Cardiac muscle cell (in vitro differentiated cells and primary cell): Measurements from ENCODE around the gene TENM3. TPM values are rescaled to one million over a fixed set of nuclear protein-coding genes. Genes with fewer than 3 reads are reported as not detected.

Experiments
- DNase-seq, 2 donors: peaks; one replicate each; pipeline versions ENCODE4 v3.0.0 to v3.0.0-alpha.2; 2010 to 2017; ENCODE audit warnings: low read depth in 1 of 2, low spot score in 1 of 2
- H3K27ac ChIP-seq: fragments of 200-600 bp; sonication (generic); 2 replicates; pipeline ENCODE4 v1.5.1; 2016
- H3K27me3 ChIP-seq: fragments of 200-600 bp; sonication (generic); 2 replicates; pipeline ENCODE4 v1.6.0; 2016; ENCODE audit warnings: control low read depth
- H3K36me3 ChIP-seq: fragments of 200-600 bp; sonication (generic); 2 replicates; pipeline ENCODE4 v1.5.1; 2016; ENCODE audit warnings: control low read depth
- H3K4me1 ChIP-seq: fragments of 200-600 bp; sonication (generic); 2 replicates; pipeline ENCODE4 v1.8.1; 2017; ENCODE audit warnings: low read depth, mild to moderate bottlenecking, mixed run types
- H3K4me3 ChIP-seq: fragments of 200-600 bp; sonication (generic); 2 replicates; pipeline ENCODE4 v1.5.1; 2016; ENCODE audit warnings: mild to moderate bottlenecking
- H3K9me3 ChIP-seq: fragments of 200-600 bp; sonication (generic); 2 replicates; pipeline ENCODE4 v1.5.1; 2017; ENCODE audit warnings: low read depth, mild to moderate bottlenecking, control low read depth
- CTCF ChIP-seq: IDR thresholded peaks from 2 replicates; pipeline ENCODE4 v1.5.1; 2012; ENCODE audit warnings: low read depth, mild to moderate bottlenecking, low read length
- polyA plus RNA-seq: library from polyadenylated mRNA; unstranded; fragments of >200 nt; fragmentation: Nextera tagmentation; extraction: Ambion mirVana; gene quantifications from 2 replicates; pipeline ENCODE4 v1.2.1, GENCODE V29; 2016
- total RNA-seq: library from RNA; depleted of rRNA; stranded (reverse); fragments of >200 nt; gene quantifications from 2 replicates; pipeline ENCODE4 v1.2.3, GENCODE V29; 2016

The TENM3 gene
- total and polyA plus RNA-seq, 2 experiments from 2014 or later: 12.5 to 24.8 TPM

GRCh38 chr4:182740256-182740655 is 497.1 kb downstream of the TENM3 start:
- H3K36me3 ChIP-seq: no peaks in the 10 kb centered on the region
- no peak for DNase-seq
- no peak overlapping the region for H3K4me3 ChIP-seq
- no peaks in the 10 kb centered on the region for H3K27me3 ChIP-seq
- no peak overlapping the region for H3K27ac ChIP-seq
- TF ChIP-seq CTCF: no peak
- H3K9me3 ChIP-seq: no peaks in the 10 kb centered on the region
- peaks cover 7% of the 10 kb centered on the region for H3K4me1 ChIP-seq

- Histone ChIP-seq H3K4me3 (no peak overlapping the region), H3K27ac (no peak overlapping the region), H3K27me3 (no peaks in the 10 kb centered on the region), H3K36me3 (no peaks in the 10 kb centered on the region), H3K4me1 (peaks cover 7% of the 10 kb centered on the region), H3K9me3 (no peaks in the 10 kb centered on the region)
- no peak for TF ChIP-seq CTCF
- DNase-seq: no peak
Observed at GRCh38 chr4:182741054-182741453, 497.9 kb downstream of the TENM3 start.

- TF ChIP-seq CTCF: no peak
- H3K27me3 ChIP-seq: no peaks in the 10 kb centered on the region
- H3K27ac ChIP-seq: no peak overlapping the region
- H3K4me3 ChIP-seq: no peak overlapping the region
- no peak for DNase-seq
- H3K36me3 ChIP-seq: no peaks in the 10 kb centered on the region
- peaks cover 7% of the 10 kb centered on the region for H3K4me1 ChIP-seq
- H3K9me3 ChIP-seq: no peaks in the 10 kb centered on the region
Observed at GRCh38 chr4:182741914-182742313, 498.7 kb downstream of the TENM3 start.

- no peak overlapping the region for H3K4me3 ChIP-seq
- DNase-seq: no peak
- H3K27ac ChIP-seq: no peak overlapping the region
- H3K4me1 ChIP-seq: no peaks in the 10 kb centered on the region
- H3K27me3 ChIP-seq: no peaks in the 10 kb centered on the region
- TF ChIP-seq CTCF: no peak
- no peaks in the 10 kb centered on the region for H3K36me3 ChIP-seq
- H3K9me3 ChIP-seq: no peaks in the 10 kb centered on the region
Observed at GRCh38 chr4:182743815-182744214, 500.6 kb downstream of the TENM3 start.

- DNase-seq: no peak
- Histone ChIP-seq H3K4me1 (no peaks in the 10 kb centered on the region), H3K9me3 (no peaks in the 10 kb centered on the region), H3K27me3 (no peaks in the 10 kb centered on the region), H3K27ac (no peak overlapping the region), H3K36me3 (no peaks in the 10 kb centered on the region), H3K4me3 (no peak overlapping the region)
- no peak for TF ChIP-seq CTCF
Observed at GRCh38 chr4:182745237-182745636, 502.0 kb downstream of the TENM3 start.

GRCh38 chr4:182746876-182747275 is 503.7 kb downstream of the TENM3 start:
- no peaks in the 10 kb centered on the region for H3K9me3 ChIP-seq
- no peak overlapping the region for H3K4me3 ChIP-seq
- TF ChIP-seq CTCF: no peak
- H3K36me3 ChIP-seq: no peaks in the 10 kb centered on the region
- no peak for DNase-seq
- no peak overlapping the region for H3K27ac ChIP-seq
- H3K4me1 ChIP-seq: no peaks in the 10 kb centered on the region
- no peaks in the 10 kb centered on the region for H3K27me3 ChIP-seq
